HG03342 (cell line): ENCODE measurements around the gene ILRUN.
"Not testable (repeated sequence)": the region's sequence is repeated elsewhere in the genome, so short reads cannot be mapped to it uniquely, and the experiment has no call there.

Experiments
- ATAC-seq: cut with Tn5 transposase; IDR thresholded peaks from one replicate; pipeline ENCODE4 v1.9.1; 2021; ENCODE audit warnings: mild to moderate bottlenecking, moderate library complexity; ENCODE audit not compliant: unreplicated experiment

The ILRUN gene

DNA sequence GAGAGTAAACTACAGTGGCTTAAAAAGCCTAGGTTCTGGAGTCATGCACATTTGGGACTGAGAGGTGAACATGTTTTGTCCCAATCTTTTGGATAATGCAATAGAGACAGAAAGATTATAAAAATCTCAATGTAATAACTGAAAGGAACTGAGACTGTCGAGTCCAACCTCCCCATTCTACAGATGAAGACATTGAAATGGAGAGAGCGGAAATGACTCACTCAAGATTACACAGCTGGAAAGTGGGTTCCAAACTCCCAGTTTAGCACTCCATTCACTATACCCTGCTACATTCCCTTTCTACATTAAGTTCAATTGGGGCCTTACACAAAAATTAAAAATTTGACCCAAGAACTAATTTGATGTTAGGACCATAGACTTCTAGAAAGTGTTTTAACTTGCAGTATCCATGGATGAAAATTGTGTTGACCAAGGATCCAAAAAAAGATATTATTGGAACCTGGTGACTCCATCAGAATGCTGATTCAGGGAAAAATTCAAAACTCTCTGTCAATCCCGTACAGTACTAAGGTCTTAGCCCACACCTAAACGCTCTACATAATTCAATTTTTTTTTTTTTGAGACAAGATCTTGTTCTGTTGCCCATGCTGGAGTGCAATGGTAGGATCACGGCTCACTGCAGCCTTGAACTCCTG, 1.5 kb upstream of the ILRUN start:
- no peak for ATAC-seq

DNA sequence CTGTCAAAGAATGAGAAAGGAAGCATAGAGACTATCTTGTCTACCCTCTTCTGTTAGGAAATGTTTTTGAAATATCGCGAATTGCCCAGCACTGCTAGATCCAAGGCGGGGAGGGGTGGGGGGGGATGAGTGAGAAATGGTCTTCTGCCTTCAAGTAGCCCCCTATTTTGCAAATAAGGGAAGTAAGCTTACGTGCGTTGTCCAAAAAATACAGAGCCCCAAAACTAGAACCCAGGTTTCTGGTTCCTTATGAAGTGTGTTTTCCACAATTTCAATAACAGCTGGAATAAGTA, 923 bp upstream of the ILRUN start:
- no peak for ATAC-seq

DNA sequence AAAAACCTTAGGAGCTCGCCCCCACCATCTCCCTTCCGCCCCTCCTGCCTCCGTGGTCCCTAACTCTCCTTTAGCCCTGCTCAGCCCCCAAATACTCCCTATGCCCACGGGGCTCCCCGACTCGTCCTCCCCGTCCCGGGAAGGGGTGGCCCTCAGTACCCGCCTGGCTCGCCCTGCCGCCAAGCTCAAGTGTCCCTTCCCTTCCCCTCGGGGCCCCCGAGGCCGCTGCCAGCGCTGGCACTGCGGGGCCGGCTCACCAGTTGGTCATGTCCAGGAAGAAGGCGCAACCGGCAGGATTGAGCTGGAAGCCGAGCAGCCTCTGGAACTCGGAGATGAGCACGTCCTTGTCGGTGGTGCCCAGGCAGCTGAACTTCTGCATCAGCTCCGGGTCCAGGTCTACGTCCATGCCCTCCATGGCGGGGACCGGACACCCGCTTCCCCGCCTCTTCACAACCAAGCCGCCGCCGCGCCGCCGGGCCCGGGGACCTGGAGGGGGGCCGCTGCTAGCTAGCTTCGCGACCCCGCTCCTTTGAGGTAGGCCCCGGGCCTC, 303 bp downstream of the ILRUN start:
- ATAC-seq: peak; percentile 17

DNA sequence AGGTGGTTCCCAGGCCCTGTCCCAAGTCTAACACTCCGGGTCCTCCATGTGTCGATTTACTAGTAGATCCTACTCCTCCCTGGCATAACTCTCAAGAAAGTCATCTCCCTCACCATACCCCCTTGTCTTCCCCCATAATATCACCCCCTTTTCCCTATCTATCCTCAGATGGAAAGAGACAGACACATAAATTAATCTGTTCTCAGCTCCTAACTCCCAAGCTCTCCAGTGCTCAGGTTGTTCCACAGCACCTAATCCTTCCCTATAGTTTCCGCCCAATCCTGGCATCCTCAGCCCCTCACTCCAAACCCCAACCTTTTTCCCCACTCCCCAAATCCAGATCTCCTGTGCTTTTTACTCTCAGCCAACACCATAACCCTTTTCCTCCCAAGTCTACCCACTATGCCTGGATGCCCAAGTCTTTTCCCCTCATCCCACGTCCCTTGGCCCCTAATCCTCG, 808 bp downstream of the ILRUN start:
- no peak for ATAC-seq

DNA sequence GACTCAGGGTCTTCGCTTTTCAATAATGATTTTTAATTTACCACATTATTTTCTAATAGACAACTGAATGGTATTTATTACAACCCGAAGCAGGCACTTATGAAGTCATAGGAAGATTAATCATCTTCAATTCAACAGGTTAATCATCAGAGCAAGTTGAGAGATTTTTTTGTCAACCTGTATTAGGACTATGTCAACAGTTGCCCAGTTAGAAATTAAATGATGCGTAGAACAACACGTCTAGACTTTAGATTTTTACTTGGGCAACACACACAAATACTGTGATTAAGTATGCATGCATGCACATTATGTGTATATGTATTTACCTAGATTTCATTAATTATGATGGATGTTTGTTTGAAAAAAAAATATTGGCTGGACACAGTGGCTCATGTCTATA, 4.3 kb downstream of the ILRUN start:
- no peak for ATAC-seq

DNA sequence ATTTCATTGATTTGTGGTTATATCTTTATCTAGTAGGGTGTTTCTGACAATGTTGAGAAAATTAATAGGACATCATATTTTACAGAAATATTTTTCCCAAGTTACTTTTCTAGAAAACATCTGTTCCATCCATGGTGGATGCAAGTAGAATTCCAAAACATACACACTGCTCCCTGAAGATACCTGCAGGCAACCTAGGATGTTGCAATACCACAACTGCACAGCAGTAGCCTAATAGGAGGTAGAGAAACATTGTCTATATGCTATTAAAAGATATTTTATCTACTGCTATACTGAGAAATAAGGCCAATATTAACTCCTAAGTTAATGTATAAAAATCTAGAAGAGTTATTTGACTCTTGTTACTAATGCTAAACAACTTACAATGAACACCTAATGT, 6.8 kb downstream of the ILRUN start:
- ATAC-seq: no peak

DNA sequence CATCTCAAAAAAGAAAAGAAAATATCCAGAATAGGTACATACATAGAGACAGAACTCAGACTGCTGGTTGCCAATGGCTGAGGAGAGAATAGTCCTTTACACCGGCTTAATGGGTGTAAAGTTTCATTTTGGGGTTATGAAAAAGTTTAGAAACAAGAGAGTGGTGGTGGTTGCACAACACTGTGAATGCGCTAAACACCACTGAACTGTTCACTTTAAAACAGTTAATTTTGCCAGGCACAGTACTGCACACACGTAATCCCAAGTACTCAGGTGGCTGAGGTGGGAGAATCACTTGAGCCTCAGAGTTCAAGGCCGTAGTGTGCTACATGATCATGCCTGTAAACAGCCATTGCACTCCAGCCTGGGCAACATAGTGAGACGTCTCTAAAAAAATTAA, 7.6 kb downstream of the ILRUN start:
- ATAC-seq: no peak

DNA sequence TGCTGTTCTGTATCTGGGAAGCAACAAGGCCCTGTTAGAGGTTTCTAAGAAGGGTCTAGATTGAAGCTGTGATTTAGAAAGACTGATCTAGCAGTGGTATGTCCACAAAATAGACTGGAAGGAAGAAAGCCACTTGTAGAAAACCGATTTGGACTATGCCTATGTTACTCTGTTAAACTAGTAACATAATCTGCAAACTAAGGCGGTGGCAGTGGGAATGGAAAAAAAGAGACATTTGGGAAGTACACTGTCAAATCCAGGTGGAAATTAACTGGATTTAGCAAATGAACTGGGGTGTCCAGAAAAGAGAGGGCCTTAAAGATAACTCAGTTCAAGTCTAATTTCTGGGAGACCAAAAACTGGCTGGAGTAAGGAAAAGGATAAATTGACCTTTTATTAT, 11.6 kb downstream of the ILRUN start:
- ATAC-seq: no peak

DNA sequence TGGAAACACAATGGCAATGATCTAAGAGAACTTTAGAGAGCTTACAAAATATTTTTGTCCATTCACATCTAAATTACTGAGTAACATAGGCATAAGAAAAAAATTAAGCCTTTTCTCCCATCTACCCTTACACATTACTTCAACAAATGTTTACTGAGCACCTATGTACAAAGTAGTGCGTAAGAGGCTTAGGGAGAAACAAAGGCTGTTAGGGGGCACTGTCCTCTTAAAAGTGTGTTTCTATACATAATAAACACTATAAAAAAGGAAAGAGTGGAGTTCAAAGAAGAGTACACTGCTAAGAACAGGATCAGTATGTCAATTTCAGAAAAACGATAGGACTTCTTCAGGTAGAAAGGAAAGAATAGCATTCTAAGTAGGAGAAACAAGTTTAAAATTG, 12.2 kb downstream of the ILRUN start:
- no peak for ATAC-seq

DNA sequence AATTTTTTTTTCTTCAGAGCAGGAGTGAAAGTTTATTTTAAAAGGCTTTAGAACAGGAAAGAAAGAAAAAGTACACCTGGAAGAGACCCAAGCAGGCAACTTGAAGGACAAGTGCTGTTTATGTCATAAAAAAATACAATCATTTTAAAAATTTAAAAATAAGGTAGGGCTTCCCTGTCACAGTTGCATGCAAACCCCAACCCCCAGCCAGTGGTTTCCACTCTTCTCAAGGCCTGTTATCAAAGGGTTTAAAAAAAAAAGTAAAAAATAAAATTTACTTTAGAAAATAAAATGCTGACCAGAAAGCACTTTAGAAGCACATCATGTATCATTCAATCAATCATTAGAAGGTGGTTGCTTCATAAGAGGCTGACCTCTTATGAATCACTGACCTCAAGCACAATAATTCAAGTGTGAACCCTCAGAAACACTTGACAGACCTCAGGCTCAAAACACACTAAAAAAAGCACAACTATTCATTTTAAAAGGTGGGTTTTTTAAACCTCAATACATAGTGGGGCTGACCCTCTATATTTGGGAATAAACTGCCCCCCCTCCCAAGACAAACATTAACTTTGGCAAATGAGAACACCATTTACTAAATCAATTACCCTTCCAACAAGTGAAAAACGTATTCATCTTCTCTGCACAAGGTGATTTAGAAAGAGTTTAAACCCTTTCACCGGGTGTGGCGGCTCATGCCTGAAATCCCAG, 15.6 kb downstream of the ILRUN start:
- ATAC-seq: no peak

DNA sequence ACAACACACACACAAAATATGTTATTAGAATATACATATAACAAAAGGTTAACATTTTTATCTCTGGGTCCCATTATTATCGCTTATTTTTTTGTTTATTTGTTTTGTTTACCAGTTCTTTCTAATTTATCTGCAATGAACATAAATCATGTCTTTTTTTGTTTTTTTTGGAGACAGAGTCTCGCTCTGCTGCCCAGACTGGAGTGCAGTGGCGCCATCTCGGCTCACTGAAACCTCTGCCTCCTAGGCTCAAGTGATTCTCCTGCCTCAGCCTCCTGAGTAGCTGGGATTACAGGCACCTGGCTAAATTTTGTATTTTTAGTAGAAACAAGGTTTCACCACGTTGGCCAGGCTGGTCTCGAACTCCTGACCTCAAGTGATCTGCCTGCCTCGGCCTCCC, 16.3 kb downstream of the ILRUN start:
- not testable (repeated sequence) for ATAC-seq

DNA sequence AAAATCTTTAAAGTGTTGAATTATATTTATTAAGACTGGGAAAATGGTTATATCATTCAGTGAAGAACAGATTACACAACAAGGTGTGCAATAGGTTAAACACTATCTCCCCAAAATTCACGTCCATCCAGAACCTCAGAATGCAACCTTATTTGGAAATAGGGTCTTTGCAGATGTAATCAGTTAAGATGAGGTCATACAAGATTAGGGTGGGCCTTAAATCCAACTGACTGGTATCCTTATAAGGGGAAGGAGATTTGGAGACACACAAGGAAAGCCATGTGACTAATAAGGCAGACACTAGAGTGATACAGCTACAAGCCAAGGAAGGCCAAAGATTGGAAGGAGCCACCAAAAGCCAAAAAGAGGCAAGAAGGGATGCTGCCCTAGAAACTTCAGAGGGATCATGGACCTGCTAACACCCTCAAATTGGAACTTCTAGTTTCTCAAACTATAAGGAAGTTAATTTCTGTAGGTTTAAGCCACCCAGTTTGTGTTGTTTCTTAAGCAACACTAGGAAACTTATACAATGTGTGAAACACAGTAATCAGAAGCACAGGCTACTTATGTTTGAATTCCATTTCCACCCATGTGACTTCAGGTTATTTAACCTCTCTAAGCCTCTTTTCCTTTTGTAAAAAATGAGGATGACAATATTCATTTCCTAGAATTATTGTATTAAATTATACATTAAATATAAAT, 16.9 kb downstream of the ILRUN start:
- ATAC-seq: no peak

DNA sequence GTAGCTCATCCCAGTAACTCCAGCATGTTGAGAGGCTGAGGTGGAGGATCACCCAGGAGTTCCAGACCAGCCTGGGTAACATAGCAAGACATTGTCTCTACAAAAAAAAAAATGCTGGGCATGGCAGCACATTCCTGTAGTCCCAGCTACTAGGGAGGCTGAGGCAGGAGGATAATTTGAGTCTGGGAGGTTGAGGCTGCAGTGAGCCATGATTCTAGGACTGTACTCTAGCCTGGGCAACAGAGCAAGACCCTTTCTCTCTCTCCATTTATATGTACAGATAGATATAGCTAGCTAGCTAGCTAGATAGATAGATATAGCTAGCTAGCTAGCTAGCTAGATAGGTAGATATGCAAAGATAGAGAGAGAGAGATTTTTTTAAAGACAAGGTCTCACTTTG, 20.4 kb downstream of the ILRUN start:
- ATAC-seq: no peak

DNA sequence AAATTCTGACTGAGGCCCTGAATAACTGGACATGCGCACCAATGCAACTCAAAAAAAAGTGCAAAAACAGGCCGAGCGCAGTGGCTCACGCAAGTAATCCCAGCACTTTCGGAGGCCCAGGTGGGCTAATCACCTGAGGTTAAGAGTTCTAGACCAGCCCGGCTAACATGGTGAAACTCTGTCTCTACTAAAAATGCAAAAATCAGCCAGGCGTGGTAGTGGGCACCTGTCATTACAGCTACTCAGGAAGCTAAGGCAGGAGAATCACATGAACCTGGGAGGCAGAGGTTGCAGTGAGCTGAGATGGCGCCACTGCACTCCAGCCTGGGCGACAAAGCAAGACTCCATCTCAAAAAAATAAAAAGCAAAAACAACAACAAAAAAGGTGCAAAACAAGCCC, 21.6 kb downstream of the ILRUN start:
- not testable (repeated sequence) for ATAC-seq

DNA sequence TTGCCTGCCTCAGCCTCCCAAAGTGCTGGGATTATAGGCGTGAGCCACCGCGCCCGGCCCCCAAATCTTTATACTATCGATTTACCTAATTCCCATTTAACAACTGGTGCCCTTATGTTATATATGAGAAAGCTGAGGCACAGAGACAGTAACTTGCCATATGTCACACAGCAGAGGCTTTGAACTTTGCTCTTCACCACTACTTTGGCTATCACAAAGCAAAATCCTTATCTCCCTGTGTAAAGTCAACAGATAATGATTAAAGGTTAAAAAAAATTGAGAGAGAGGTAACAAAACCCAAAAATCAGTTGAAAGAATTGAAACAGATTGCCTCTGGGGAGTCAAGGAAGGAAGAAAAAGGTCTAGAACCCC, 22.3 kb downstream of the ILRUN start:
- no peak for ATAC-seq

DNA sequence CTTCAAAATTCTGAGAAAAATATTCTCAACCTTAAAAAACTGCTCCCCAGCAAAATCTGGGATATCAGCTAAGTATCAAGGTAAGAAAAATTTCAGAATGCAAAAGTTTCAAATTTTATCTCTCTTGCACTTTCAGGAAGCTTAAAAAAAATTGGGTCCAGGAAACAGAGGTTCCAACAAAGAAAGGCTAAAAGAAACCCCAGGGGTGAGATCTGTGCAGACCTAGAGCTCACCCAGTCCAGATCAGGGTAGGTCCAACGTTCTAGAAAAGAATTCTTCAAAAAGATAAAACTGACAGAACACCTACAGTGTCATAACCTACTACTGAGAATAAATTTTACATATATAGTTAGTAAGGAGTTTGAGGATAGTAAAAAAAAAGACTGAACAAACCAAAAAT, 23.5 kb downstream of the ILRUN start:
- ATAC-seq: no peak

DNA sequence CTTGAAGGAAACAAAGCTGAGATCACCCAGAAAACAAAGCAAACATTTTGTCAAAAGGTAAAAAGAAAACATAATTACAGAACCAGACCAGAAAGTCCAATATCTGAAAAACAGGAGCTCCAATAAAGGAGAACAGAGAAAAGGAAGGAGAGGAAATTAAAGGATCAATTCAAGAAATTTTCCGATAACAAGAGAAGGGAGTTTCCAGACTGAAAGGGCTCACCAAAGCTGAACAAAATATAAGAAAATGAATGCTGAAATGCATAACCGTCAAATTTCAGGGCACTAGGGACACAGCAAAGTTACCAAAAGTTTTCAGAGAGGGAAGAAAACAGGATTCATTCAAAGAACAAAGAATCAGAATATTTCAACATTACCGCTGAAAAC, 23.9 kb downstream of the ILRUN start:
- no peak for ATAC-seq

DNA sequence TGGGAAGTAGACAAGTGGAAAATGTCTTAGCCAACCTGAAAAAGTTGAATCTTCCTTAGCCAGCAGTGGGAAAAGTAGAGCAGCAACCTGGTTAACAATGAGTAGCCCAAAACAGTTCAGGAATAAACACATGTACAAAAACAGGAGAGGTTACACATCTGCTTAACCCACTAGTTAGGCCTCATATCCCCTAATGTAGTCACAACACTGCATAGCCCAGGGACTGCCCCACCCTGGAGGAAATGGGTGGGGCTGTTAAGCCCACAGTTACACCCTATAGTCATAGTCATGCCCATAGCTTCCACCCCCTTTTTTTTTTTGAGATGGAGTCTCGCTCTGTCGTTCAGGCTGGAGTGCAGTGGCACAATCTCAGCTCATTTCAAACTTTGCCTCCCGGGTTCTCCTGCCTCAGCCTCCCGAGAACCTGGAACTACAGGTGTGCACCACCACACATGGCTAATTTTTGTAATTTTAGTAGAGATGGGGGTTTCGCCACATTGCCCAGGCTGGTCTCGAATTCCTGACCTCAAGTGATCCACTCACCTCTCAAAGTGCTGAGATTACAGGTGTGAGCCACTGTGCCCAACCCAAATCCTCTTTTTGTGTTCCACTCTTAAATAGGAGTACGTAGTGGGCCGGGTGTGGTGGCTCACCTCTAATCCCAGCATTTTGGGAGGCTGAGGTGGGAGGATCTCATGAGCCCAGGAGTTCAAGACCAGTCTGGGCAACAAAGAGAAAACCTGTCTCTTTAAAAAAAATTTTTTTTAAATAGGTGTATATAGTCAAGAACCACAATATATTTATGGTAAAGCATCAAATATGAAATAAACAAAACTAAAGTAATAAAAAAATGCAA, 24.5 kb downstream of the ILRUN start:
- peak; percentile 86 for ATAC-seq

DNA sequence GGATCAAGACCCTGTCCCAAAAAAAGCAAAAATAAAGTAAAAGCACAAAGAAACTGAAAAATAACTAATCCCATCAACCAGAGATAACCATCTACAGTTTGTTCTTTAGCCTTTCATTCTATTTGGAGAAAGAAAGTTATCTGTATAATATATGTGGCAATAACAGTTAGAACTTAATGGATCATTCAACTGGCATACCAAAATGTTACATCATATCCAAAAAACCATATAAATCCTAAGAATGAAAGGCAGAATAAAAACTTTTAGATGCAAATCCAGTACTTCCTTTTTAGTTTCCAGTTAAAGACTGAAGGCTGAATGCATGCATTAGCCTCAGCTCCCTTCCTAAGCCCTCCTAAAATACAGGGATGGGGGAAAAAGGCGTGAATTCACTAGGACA, 25.2 kb downstream of the ILRUN start:
- ATAC-seq: no peak

DNA sequence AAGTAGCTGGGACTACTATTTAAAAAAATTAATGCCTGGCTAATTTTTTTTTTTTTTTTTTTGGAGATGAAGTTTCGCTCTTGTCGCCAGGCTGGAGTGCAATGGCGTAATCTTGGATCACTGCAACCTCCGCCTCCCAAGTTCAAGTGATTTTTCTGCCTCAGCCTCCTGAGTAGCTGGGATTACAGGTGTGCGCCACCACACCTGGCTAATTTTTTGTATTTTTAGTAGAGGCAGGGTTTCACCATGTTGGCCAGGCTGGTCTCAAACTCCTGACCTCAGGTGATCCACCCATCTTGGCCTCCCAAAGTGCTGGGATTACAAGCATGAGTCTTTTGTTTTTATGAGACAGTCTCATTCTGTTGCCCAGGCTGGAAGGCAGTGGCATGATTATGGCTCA, 27.8 kb downstream of the ILRUN start:
- not testable (repeated sequence) for ATAC-seq
